ENCODE measurements around the gene ELOA.

- TF ChIP-seq CTCF (IDR thresholded peaks at IDR 0.05) (no peak), POLR2A (IDR thresholded peaks at IDR 0.05) (no peak)
Measured at GRCh38 chr1:23756676-23757075, 13.4 kb downstream of the ELOA start.
